NB4 (cell line): ENCODE results near the gene OR10J1.

Source experiments
- POLR2A ChIP-seq: IDR thresholded peaks from 2 replicates; pipeline ENCODE4 v1.6.1; 2011; ENCODE audit warnings: mild to moderate bottlenecking; ENCODE audit not compliant: insufficient read length; ENCODE audit errors: extremely low read depth
- TF ChIP-seq, protein P1 (sequence below): IDR thresholded peaks from one replicate; pipeline ENCODE4 v1.5.1; 2012; ENCODE audit warnings: low read depth, low read length

DNA sequence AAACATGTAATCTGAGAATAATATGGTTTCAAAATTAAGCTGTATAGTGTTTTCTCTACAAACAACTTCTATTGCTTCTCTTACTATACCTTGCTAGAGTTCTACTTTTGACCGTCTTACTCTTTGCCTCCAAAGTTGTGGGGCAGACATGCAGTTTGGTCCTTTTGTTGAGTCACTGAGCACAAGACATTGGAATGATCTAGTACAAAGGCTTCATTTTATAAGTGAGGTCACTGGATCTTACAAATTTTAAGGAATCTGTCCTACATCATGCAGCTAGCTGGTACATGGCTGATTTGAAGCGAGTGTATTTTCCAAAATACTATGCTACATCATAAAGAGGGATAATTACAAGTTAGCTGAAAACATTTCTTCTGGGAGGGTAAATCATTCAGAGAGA lies 28.8 kb downstream of the OR10J1 start:
- TF ChIP-seq, protein P1, sequence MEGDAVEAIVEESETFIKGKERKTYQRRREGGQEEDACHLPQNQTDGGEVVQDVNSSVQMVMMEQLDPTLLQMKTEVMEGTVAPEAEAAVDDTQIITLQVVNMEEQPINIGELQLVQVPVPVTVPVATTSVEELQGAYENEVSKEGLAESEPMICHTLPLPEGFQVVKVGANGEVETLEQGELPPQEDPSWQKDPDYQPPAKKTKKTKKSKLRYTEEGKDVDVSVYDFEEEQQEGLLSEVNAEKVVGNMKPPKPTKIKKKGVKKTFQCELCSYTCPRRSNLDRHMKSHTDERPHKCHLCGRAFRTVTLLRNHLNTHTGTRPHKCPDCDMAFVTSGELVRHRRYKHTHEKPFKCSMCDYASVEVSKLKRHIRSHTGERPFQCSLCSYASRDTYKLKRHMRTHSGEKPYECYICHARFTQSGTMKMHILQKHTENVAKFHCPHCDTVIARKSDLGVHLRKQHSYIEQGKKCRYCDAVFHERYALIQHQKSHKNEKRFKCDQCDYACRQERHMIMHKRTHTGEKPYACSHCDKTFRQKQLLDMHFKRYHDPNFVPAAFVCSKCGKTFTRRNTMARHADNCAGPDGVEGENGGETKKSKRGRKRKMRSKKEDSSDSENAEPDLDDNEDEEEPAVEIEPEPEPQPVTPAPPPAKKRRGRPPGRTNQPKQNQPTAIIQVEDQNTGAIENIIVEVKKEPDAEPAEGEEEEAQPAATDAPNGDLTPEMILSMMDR = no peak
- TF ChIP-seq POLR2A = no peak
